GM19043 (cell line): ENCODE measurements around the gene GPT2.
A peak's percentile ranks its signal among the peaks of the same experiment; 100 is the strongest.

ENCODE experiments used
- ATAC-seq: cut with Tn5 transposase; IDR thresholded peaks from one replicate; pipeline ENCODE4 v1.9.1; 2021; ENCODE audit warnings: low read depth; ENCODE audit not compliant: unreplicated experiment

GPT2 gene

GRCh38 chr16:46895399-46896313 lies 11.5 kb downstream of the GPT2 start:
- no peak for ATAC-seq

DNA sequence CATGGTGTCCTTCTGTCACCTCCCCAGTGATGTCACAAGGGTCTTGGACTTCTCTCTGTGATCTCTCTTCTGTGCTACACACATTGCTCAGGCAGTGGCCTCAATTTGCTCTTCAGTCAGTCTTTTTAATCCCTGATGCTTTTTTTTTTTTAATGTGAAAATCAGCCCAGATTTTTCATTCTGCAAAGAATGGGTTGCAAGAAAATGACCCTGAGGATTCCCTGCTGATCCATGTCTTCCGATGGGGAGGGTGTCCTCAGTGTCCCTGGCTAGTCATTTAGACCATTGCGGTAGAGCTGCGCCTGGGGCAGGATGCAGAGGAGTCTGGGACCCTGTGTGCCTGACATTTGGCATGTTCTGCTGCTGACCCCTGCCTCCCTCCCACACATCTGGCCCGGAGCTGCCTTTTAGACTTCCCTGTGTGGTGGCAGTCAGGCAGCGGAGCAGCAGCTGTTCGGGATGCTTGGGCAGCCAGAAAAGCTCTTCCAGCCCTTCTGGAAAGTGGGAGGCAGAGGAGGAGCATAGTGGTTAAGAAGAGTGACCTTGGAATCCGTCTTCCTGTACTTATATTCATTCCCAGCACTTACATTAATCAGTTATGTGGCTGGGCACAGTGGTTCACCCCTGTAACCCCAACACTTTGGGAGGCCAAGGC lies 12.3 kb downstream of the GPT2 start:
- ATAC-seq: no peak

- ATAC-seq: no peak
Observed at GRCh38 chr16:46897471-46897870, 13.3 kb downstream of the GPT2 start.

DNA sequence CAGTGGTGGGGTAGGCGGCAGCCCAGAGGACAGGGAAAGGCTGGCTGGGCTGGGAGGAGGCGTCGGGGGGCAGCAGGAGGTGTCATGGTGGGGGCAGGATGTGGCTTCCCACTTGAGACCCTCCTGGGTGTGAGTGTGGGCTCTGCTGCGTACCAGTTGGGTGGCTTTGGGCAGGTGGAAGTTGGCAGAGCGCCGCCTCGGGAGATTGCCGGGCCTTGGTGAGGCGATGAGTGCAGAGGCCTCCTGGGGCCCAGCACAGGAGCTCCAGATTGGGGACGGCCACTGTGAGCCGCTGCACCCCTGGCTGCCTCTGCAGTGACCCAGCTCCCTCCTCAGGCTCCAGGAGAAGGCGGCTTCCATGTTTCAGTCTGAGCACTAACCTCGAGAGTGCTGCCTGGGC lies 13.8 kb downstream of the GPT2 start:
- no peak for ATAC-seq

- ATAC-seq: no peak
Observed at GRCh38 chr16:46899443-46900143, 15.4 kb downstream of the GPT2 start.

DNA sequence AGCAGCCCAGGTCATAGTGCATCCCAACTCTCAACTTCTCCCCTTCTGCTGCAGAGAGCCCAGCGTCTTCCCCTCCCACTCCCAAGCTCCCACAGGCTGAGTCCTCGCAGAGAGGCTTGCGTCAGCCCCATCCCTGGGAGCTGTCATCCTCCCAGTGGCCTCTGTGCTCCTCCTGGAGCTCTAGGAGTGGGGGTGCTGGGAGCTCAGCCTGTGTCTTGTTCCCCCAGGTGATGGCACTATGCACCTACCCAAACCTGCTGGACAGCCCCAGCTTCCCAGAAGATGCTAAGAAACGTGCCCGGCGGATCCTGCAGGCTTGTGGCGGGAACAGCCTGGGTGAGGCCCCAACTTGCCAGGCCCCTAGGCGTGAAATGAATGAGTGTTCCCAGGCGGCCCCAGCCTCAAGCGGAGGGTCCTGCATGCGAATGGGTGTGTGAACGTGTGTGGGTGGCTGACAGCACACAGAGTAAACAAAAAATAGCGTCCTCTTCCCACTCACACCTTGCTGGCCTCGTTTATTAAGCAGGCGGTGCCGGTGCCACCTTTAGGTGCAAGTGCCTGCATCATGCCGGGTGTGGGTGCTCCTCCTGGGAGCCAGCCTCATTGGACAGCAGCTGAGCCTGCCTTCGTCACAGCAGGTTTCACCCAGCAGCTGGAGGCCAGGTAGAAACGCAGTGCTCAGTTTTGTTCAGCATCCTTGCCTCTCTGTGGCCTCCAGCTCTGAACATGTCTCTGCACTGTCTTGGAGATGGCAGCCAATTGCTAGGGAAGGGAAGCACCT lies 16.5 kb downstream of the GPT2 start:
- no peak for ATAC-seq

DNA sequence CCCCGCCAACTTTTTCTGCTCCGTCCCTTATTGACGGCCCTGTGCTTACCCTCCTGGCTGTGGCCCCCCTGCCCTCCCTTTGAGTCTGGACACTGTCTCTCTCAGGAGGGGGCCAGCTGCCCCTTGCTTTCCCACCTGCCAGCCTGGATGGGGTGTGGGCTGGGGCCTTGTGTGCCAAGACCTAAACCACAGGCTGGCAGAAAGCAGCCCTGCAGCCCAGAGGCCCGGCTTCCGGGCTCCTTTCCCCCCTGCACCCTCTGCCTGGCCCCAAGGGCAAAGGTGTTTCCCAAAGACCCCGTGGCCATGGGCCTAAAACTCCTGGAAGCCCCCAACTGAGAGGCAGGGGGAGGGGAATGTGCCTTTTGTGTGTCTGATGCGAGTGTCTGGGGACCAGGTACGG lies 17.5 kb downstream of the GPT2 start:
- no peak for ATAC-seq

GRCh38 chr16:46903255-46903905 lies 19.2 kb downstream of the GPT2 start:
- no peak for ATAC-seq

- ATAC-seq: no peak
Observed at GRCh38 chr16:46904471-46904870, 20.3 kb downstream of the GPT2 start.

DNA sequence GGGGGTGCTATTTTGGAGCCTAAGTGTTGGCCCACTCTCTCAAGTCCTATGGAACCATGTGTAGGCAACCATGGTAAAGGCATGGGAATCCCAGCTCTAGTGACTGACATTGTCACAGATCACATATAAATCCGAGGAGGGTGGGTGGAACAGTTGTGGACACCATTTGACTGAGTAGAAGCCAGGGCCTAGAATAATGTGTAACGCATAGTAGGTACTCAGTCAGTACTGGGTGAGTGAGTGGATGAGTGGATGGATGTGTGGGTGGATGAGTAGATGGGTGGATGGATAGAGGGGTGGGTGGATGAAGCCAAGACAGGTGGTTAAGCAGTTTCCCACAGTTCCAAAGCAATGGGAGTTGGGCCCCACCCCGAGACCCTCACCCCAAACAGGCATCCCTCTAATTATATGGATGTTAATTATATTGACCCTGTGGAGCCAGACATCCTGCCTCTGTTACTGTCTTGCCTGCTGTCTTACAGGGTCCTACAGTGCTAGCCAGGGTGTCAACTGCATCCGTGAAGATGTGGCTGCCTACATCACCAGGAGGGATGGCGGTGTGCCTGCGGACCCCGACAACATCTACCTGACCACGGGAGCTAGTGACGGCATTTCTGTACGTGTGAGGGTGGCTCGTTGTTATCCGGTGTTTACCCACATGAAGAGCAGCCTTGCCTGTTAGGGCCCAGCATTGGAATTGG lies 22.3 kb downstream of the GPT2 start:
- no peak for ATAC-seq

GRCh38 chr16:46907061-46907774 lies 23.1 kb downstream of the GPT2 start:
- ATAC-seq: no peak

DNA sequence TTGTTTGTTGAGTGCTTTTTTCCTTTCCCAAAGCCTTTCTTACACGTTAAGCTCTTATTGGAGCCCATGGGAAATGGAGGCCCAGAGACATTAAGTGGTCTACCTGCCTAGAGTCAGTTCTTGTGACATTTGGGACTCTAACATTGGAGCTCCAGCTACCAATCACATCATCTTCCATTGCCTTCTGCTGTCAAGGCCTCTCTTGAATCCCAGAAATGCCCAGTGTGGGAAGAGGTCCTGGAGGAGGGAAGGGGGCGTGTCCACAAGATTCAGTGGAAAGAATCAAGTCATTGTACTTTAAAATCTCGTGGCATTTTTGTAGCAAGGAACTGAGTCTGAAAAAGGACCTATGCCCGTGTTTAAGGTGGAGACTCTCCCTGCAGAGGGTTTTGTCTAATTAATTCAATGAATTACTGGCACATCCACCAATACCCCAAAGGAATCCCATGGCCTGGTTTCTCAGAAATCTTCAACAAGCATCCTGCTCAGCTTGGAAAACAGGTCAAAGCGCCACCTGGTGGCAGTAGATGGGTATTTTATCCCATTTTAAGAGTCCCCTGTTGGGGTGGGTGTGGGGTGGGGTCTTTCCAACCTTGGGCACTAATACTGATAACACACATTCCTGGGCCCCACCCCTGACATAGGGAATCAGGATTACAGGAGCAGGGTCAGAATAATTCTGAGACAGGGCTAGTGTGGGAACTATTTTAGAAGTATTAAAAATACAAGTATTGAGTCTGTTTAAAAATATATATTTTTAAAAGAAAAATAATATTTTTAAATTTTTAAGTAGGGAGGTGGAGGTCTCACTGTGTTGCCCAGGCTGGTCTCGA lies 24.6 kb downstream of the GPT2 start:
- ATAC-seq: no peak

GRCh38 chr16:46911038-46911437 lies 26.9 kb downstream of the GPT2 start:
- peak; percentile 58 for ATAC-seq

DNA sequence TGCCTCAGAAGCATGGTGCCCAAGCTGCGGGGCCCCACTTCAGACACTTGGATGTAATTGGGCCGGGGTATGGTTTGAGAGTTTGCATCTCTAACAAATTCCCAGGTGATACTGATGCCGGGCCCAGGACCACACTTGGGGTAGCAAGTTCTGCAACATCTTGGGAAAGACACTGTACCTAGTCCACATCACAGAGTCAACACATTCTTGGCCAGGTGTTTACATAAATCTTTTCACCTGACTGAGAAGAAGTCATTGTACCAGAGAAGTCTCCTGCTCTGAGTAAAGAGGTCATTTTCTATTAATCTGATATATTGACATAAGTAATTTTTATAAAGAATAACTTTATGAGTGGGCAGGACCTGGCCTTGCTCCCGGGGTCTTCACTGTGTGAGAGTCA lies 27.5 kb downstream of the GPT2 start:
- no peak for ATAC-seq

GRCh38 chr16:46914556-46915201 lies 30.5 kb downstream of the GPT2 start:
- ATAC-seq: no peak

DNA sequence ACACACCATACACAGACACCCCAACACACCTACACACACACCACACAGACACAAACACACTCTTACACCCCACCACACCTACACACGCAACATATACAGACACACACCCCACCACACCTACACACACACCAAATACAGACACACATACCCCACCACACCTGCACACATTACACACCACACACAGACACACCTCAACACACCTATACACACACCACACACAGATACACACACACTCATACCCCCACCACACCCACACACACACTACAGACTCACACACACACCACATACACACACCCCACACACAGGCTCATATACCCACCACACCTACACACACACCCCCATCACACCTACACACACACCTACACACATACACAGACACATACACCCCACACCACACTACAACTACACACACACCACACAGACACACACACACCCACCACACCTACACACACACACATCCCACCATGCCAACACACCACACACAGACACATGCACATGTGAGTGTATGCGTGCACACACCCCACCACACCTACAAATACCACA lies 31.4 kb downstream of the GPT2 start:
- no peak for ATAC-seq

DNA sequence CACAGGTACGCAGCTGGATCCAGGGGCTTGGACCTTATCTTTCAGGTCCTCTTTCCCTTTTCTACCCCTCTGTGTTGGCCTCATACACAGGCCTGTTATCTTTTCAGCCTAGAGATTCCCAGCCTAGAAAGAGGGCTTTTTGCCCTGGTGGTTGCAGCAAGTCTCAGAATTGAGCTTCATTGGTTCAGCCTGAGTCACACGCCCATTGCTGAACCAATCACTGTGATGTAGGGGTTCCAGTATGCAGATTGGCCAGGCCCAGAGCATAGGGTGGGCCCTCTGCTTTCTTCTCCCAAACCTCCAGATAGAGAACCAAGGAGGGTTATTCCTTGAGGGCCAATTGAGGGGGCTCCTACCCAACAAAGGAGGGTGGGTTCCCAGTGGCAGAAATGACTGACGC lies 32.8 kb downstream of the GPT2 start:
- no peak for ATAC-seq
